HG03108 (cell line): ENCODE data around the gene SLC25A21.

Experiments used
- ATAC-seq: cut with Tn5 transposase; IDR thresholded peaks from one replicate; pipeline ENCODE4 v1.9.1; 2021; ENCODE audit warnings: moderate library complexity; ENCODE audit not compliant: unreplicated experiment

SLC25A21 gene

GRCh38 chr14:37047996-37048395 is 124.4 kb downstream of the SLC25A21 start:
- ATAC-seq, result no peak

GRCh38 chr14:37047226-37047625 is 125.2 kb downstream of the SLC25A21 start:
- no peak for ATAC-seq

GRCh38 chr14:37046815-37047214 is 125.6 kb downstream of the SLC25A21 start:
- no peak for ATAC-seq

- ATAC-seq, result no peak
Observed at GRCh38 chr14:37045340-37046061, 126.9 kb downstream of the SLC25A21 start.

- ATAC-seq, result no peak
Observed at GRCh38 chr14:37037636-37038387, 134.6 kb downstream of the SLC25A21 start.

- no peak for ATAC-seq
Observed at GRCh38 chr14:37036669-37037341, 135.6 kb downstream of the SLC25A21 start.

GRCh38 chr14:37035401-37035800 is 137.0 kb downstream of the SLC25A21 start:
- ATAC-seq, result no peak

GRCh38 chr14:37034410-37035285 is 137.8 kb downstream of the SLC25A21 start:
- peak; percentile 59 for ATAC-seq

- ATAC-seq, result no peak
Observed at GRCh38 chr14:37032863-37033262, 139.5 kb downstream of the SLC25A21 start.

- no peak for ATAC-seq
Observed at GRCh38 chr14:37027188-37027824, 145.1 kb downstream of the SLC25A21 start.

- no peak for ATAC-seq
Observed at GRCh38 chr14:37023875-37024565, 148.4 kb downstream of the SLC25A21 start.

- no peak for ATAC-seq
Observed at GRCh38 chr14:37021390-37021789, 151.0 kb downstream of the SLC25A21 start.

GRCh38 chr14:37019488-37019887 is 152.9 kb downstream of the SLC25A21 start:
- ATAC-seq, result no peak

- ATAC-seq, result no peak
Observed at GRCh38 chr14:37018571-37019240, 153.7 kb downstream of the SLC25A21 start.

- ATAC-seq, result no peak
Observed at GRCh38 chr14:37013078-37013477, 159.3 kb downstream of the SLC25A21 start.

- ATAC-seq, result no peak
Observed at GRCh38 chr14:36998686-36999085, 173.7 kb downstream of the SLC25A21 start.

- no peak for ATAC-seq
Observed at GRCh38 chr14:36997843-36998242, 174.6 kb downstream of the SLC25A21 start.

GRCh38 chr14:36996857-36997590 is 175.4 kb downstream of the SLC25A21 start:
- no peak for ATAC-seq
